ENCODE data around the gene ADCYAP1R1.

The ADCYAP1R1 gene

GRCh38 chr7:31082017-31082416, 29.9 kb downstream of the ADCYAP1R1 start:
- Histone ChIP-seq H3K27me3 (peaks cover 32% of the 10 kb centered on the region), H3K4me3 (ENCODE audit: low read depth in 1 of 2, low read length in 1 of 2) (no peak overlapping the region), H3K9me3 (no peaks in the 10 kb centered on the region), H3K36me3 (no peaks in the 10 kb centered on the region), H3K4me1 (ENCODE audit: control insufficient read depth in 1 of 2, insufficient read depth in 1 of 2, low read depth in 1 of 2, low read length in 1 of 2) (no peaks in the 10 kb centered on the region), H3K27ac (no peak overlapping the region)
- TF ChIP-seq CTCF (IDR thresholded peaks at IDR 0.05), result no peak

- no peak for TF ChIP-seq CTCF (IDR thresholded peaks at IDR 0.05)
- Histone ChIP-seq H3K9me3 (no peaks in the 10 kb centered on the region), H3K4me1 (ENCODE audit: control insufficient read depth in 1 of 2, insufficient read depth in 1 of 2, low read depth in 1 of 2, low read length in 1 of 2) (no peaks in the 10 kb centered on the region), H3K27me3 (peaks cover 32% of the 10 kb centered on the region), H3K27ac (no peak overlapping the region), H3K36me3 (no peaks in the 10 kb centered on the region), H3K4me3 (ENCODE audit: low read depth in 1 of 2, low read length in 1 of 2) (no peak overlapping the region)
Observed at GRCh38 chr7:31082447-31082846, 30.3 kb downstream of the ADCYAP1R1 start.

- H3K27me3 ChIP-seq, result peaks cover 32% of the 10 kb centered on the region
- H3K4me3 ChIP-seq (ENCODE audit: low read depth in 1 of 2, low read length in 1 of 2), result no peak overlapping the region
- TF ChIP-seq CTCF (IDR thresholded peaks at IDR 0.05), result no peak
- H3K4me1 ChIP-seq (ENCODE audit: control insufficient read depth in 1 of 2, insufficient read depth in 1 of 2, low read depth in 1 of 2, low read length in 1 of 2), result no peaks in the 10 kb centered on the region
- H3K9me3 ChIP-seq, result no peaks in the 10 kb centered on the region
- no peaks in the 10 kb centered on the region for H3K36me3 ChIP-seq
- H3K27ac ChIP-seq, result no peak overlapping the region
Observed at GRCh38 chr7:31083210-31083786, 31.2 kb downstream of the ADCYAP1R1 start.

GRCh38 chr7:31084226-31084625, 32.1 kb downstream of the ADCYAP1R1 start:
- H3K27me3 ChIP-seq, result peaks cover 32% of the 10 kb centered on the region
- no peaks in the 10 kb centered on the region for H3K9me3 ChIP-seq
- no peaks in the 10 kb centered on the region for H3K4me1 ChIP-seq (ENCODE audit: control insufficient read depth in 1 of 2, insufficient read depth in 1 of 2, low read depth in 1 of 2, low read length in 1 of 2)
- H3K36me3 ChIP-seq, result no peaks in the 10 kb centered on the region
- no peak overlapping the region for H3K27ac ChIP-seq
- no peak for TF ChIP-seq CTCF (IDR thresholded peaks at IDR 0.05)
- H3K4me3 ChIP-seq (ENCODE audit: low read depth in 1 of 2, low read length in 1 of 2), result no peak overlapping the region

GRCh38 chr7:31087351-31087750, 35.2 kb downstream of the ADCYAP1R1 start:
- no peak overlapping the region for H3K4me3 ChIP-seq (ENCODE audit: low read depth in 1 of 2, low read length in 1 of 2)
- H3K27ac ChIP-seq, result no peak overlapping the region
- TF ChIP-seq CTCF (IDR thresholded peaks at IDR 0.05), result no peak
- no peaks in the 10 kb centered on the region for H3K36me3 ChIP-seq
- H3K27me3 ChIP-seq, result peaks cover 12% of the 10 kb centered on the region
- H3K9me3 ChIP-seq, result no peaks in the 10 kb centered on the region
- no peaks in the 10 kb centered on the region for H3K4me1 ChIP-seq (ENCODE audit: control insufficient read depth in 1 of 2, insufficient read depth in 1 of 2, low read depth in 1 of 2, low read length in 1 of 2)

Measured in neutrophil (primary cell).